ENCODE data around the gene USP32. TPM values are rescaled to one million over a fixed set of nuclear protein-coding genes. Genes with fewer than 3 reads are reported as not detected.

Gene USP32
- polyA plus RNA-seq, 1 experiment = 40.7 TPM

DNA sequence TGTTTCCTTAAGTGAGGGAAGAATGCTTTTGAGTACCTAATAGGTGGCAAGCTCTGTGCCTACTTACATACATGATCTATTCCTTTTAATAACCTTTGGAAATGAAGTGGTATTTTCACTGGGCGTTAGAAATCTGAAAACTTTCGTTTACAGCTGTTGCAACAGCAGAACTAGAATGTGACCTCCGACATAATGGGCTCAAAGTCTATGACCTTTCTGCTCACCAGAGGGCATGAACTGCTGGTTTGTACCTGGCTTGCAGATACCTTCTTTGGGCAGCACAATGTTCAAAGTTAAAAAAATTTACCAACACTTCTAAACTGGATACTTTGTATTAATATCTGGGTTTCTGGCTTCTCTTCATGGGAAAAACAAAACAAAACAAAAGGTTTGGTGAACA, 217.9 kb downstream of the USP32 start:
- TF ChIP-seq CTCF (IDR thresholded peaks at IDR 0.05; ENCODE audit: low read depth, low read length) = no peak
- Histone ChIP-seq H3K9me3 (ENCODE audit: control insufficient read depth, insufficient read depth, low read length) (no peaks in the 10 kb centered on the region), H3K27me3 (ENCODE audit: control insufficient read depth, insufficient read depth, low read length) (no peaks in the 10 kb centered on the region), H3K4me3 (ENCODE audit: low read depth, low read length) (no peak overlapping the region), H3K27ac (ENCODE audit: low read depth, low read length) (no peak overlapping the region)
- no peak for DNase-seq (ENCODE audit: low read depth, low spot score)
- CTCF ChIA-PET = interaction anchor here (0.6 to 2.6 kb wide), 2 partner anchors 32 to 261 kb away, joined by 4 to 9 read pairs; no protein-coding TSS in a partner anchor
- POLR2A ChIA-PET = no interaction called here

- Histone ChIP-seq H3K27me3 (ENCODE audit: control insufficient read depth, insufficient read depth, low read length) (no peaks in the 10 kb centered on the region), H3K4me3 (ENCODE audit: low read depth, low read length) (no peak overlapping the region), H3K9me3 (ENCODE audit: control insufficient read depth, insufficient read depth, low read length) (no peaks in the 10 kb centered on the region), H3K27ac (ENCODE audit: low read depth, low read length) (no peak overlapping the region)
- DNase-seq (ENCODE audit: low read depth, low spot score) = no peak
- CTCF ChIA-PET = interaction anchor here (0.6 to 2.6 kb wide), 2 partner anchors 31 to 261 kb away, joined by 4 to 9 read pairs; no protein-coding TSS in a partner anchor
- POLR2A ChIA-PET = no interaction called here
- no peak for TF ChIP-seq CTCF (IDR thresholded peaks at IDR 0.05; ENCODE audit: low read depth, low read length)
Observed at GRCh38 chr17:60173304-60173819, 218.6 kb downstream of the USP32 start.

- ChIA-PET CTCF (interaction anchor here (0.7 to 1.7 kb wide), 2 partner anchors 31 to 59 kb away, joined by 3 to 12 read pairs; no protein-coding TSS in a partner anchor), POLR2A (no interaction called here)
- Histone ChIP-seq H3K27ac (ENCODE audit: low read depth, low read length) (no peak overlapping the region), H3K9me3 (ENCODE audit: control insufficient read depth, insufficient read depth, low read length) (no peaks in the 10 kb centered on the region), H3K27me3 (ENCODE audit: control insufficient read depth, insufficient read depth, low read length) (no peaks in the 10 kb centered on the region), H3K4me3 (ENCODE audit: low read depth, low read length) (no peak overlapping the region)
- no peak for TF ChIP-seq CTCF (IDR thresholded peaks at IDR 0.05; ENCODE audit: low read depth, low read length)
- DNase-seq (ENCODE audit: low read depth, low spot score) = no peak
Observed at GRCh38 chr17:60171753-60172079, 220.2 kb downstream of the USP32 start.

GRCh38 chr17:60170835-60171752, 220.8 kb downstream of the USP32 start:
- Histone ChIP-seq H3K9me3 (ENCODE audit: control insufficient read depth, insufficient read depth, low read length) (no peaks in the 10 kb centered on the region), H3K27me3 (ENCODE audit: control insufficient read depth, insufficient read depth, low read length) (peaks cover 1% of the 10 kb centered on the region), H3K4me3 (ENCODE audit: low read depth, low read length) (no peak overlapping the region), H3K27ac (ENCODE audit: low read depth, low read length) (peak overlapping the region; percentile 21)
- no peak for DNase-seq (ENCODE audit: low read depth, low spot score)
- CTCF ChIA-PET = interaction anchor here (0.7 to 1.7 kb wide), 2 partner anchors 30 to 60 kb away, joined by 3 to 12 read pairs; no protein-coding TSS in a partner anchor
- no peak for TF ChIP-seq CTCF (IDR thresholded peaks at IDR 0.05; ENCODE audit: low read depth, low read length)
- POLR2A ChIA-PET = no interaction called here

Data from AG04450 (cell line).